GM13976 (cell line): ENCODE results near the gene ZDHHC3.

Source experiments
- DNase-seq: peaks from one replicate; pipeline ENCODE4 v3.0.0; 2012; ENCODE audit warnings: low spot score
- in situ Hi-C: fragments of 300-500 bp; cut with MboI; formaldehyde crosslinking; loops from one replicate; pipeline ENCODE4 v1.12.0; 2022; ENCODE audit warnings: low sequenced_read_pairs, mixed read lengths, inconsistent platforms; ENCODE audit not compliant: unreplicated experiment
- TF ChIP-seq, protein P1 (sequence below): IDR thresholded peaks from 2 replicates; pipeline ENCODE4 v1.5.1; 2012; ENCODE audit warnings: borderline replicate concordance, mild to moderate bottlenecking; ENCODE audit not compliant: insufficient read depth; ENCODE audit errors: extremely low read depth, missing control alignments, control extremely low read depth

ZDHHC3 gene

GRCh38 chr3:44899683-44900367 lies 76.1 kb downstream of the ZDHHC3 start:
- TF ChIP-seq, protein P1, sequence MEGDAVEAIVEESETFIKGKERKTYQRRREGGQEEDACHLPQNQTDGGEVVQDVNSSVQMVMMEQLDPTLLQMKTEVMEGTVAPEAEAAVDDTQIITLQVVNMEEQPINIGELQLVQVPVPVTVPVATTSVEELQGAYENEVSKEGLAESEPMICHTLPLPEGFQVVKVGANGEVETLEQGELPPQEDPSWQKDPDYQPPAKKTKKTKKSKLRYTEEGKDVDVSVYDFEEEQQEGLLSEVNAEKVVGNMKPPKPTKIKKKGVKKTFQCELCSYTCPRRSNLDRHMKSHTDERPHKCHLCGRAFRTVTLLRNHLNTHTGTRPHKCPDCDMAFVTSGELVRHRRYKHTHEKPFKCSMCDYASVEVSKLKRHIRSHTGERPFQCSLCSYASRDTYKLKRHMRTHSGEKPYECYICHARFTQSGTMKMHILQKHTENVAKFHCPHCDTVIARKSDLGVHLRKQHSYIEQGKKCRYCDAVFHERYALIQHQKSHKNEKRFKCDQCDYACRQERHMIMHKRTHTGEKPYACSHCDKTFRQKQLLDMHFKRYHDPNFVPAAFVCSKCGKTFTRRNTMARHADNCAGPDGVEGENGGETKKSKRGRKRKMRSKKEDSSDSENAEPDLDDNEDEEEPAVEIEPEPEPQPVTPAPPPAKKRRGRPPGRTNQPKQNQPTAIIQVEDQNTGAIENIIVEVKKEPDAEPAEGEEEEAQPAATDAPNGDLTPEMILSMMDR = no peak
- in situ Hi-C loops = loop anchor here (25.0 kb wide), 1 partner anchor 588 kb away; no protein-coding TSS in a partner anchor
- DNase-seq = no peak

DNA sequence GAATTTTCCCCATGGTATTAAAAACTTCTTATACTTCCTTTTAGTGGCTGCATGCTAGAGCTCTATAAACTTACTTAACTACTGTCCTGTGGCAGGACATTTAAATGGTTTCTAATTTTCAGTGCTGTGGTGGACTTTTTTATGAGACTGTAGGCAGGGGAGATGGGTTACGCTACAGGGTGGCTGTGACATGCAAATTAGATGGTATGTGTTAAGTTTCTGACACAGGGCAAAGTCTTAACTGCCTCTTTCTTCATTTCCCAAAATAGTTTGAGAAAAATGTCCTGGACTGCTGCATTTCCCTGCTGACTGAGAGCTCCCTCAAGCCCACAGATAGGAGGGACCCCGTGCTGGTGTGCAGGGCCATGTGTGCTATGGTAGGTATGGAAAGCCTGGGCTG lies 79.5 kb downstream of the ZDHHC3 start:
- DNase-seq = no peak
- in situ Hi-C loops = no loop called here
- TF ChIP-seq, protein P1 = no peak

- DNase-seq = no peak
- in situ Hi-C loops = no loop called here
- TF ChIP-seq, protein P1 = no peak
These were observed 81.5 kb downstream of the ZDHHC3 start for GRCh38 chr3:44894485-44894884.

DNA sequence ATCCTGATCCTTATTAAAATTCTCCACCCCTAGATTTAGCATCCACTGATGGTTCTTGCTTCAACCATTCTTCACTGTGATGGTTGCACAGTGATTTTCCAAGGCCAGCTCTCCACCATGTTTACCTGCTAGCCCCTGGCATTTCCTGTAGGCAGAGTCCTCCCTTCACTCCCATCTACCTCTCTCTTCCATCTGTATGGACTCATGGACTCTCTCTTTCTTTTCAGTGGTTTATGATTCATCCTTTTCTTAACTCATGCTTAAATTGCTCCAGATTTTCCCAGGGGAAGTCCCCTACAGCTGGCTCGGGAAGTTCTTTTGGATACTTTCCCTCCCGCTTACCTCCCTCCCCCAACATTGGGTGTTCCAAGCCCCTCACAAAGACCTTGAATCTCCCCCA lies 82.9 kb downstream of the ZDHHC3 start:
- DNase-seq = no peak
- TF ChIP-seq, protein P1 = no peak
- in situ Hi-C loops = no loop called here

- in situ Hi-C loops = no loop called here
- no peak for DNase-seq
- TF ChIP-seq, protein P1 = no peak
These were observed 83.3 kb downstream of the ZDHHC3 start for GRCh38 chr3:44892689-44893088.

DNA sequence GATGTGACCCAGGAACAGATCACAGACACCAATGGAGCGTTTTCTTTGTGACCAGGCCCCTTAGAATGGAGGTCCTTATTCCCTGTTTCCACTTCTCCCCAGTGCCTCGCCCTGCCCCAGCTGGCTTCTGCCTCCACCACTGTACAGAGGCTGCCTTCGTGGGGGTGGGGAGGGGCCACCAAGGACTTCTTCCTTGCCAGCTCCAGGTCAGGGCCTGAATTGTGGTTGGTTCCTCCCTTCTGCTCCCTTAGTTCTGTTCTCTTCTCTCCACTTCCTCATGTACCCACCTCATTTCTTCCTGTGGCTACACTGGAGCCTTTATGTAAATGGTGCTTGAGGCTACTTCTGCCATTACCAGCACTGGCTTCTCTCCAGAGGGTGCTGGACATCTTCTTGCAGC lies 85.1 kb downstream of the ZDHHC3 start:
- no peak for DNase-seq
- TF ChIP-seq, protein P1 = no peak
- in situ Hi-C loops = no loop called here

DNA sequence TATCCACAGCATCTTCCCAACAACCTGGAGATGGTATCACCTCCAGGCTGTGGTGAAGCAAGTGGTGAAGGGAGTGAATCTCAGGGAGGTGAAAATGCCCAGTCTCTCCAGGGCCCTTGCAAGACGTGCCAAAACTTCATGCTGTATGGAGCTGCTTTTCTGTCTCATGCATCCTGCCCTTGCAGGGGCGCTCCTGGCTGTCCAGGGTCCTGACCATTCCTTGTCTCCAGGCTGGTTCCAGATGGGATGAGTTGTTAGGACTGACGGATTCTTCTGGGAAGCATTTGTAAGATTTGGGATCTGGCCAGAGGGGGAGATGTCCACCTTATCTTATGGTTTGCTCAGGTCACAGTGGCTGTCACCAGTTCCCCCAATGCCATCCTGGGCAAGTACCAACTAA lies 85.7 kb downstream of the ZDHHC3 start:
- in situ Hi-C loops = no loop called here
- TF ChIP-seq, protein P1 = no peak
- DNase-seq = no peak
